ENCODE measurements around the gene SERPIND1. TPM values are rescaled to one million over a fixed set of nuclear protein-coding genes. Genes with fewer than 3 reads are reported as not detected.

The SERPIND1 gene
- total and polyA plus RNA-seq, 2 of the 8 experiments (the other 6 are each of a cell fraction or from before 2014, with no cell fraction given) = not detected

DNA sequence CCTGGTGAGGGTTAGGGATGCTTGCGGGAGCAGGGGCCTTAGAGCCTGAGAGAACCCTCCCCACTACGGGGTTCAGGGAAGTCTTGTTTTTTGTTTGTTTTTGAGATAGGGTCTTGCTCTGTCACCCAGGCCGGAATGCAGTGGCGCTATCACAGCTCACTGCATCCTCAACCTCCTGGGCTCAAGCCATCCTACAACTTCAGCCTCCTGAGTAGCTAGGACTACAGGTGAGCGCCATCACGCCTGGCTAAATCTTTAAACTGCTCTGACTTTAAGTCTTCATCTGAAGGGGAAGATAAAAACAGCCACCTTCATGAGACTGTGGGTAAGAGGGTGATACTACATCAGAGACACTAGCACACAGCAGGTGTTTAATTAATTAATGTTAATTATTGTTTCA lies 28.5 kb downstream of the SERPIND1 start (continued):
- no peak for TF ChIP-seq SIRT6 (IDR thresholded peaks at IDR 0.05; ENCODE audit: low read length)

All from H1 (cell line).